ENCODE measurements around the gene IRF4. TPM values are rescaled to one million over a fixed set of nuclear protein-coding genes. Genes with fewer than 3 reads are reported as not detected.

Gene IRF4
- total and polyA plus RNA-seq, 2 experiments from 2014 or later: 1.3 to 1.9 TPM

- Histone ChIP-seq H3F3A (replicated peaks; ENCODE audit: low read depth) (no peaks in the 10 kb centered on the region), H3K36me3 (ENCODE audit: insufficient read depth) (no peaks in the 10 kb centered on the region), H3K4me2 (no peak overlapping the region), H3K27me3 (ENCODE audit: insufficient read depth) (peaks cover 30% of the 10 kb centered on the region), H3K79me2 (replicated peaks; ENCODE audit: insufficient read depth) (no peaks in the 10 kb centered on the region), H3K27ac (ENCODE audit: low read depth) (no peak overlapping the region), H2AFZ (no peak overlapping the region), H3K9me2 (ENCODE audit: insufficient read depth) (no peaks in the 10 kb centered on the region), H3K4me1 (ENCODE audit: insufficient read depth) (peaks cover 5% of the 10 kb centered on the region; the same call in 1 of the 2 replicates), H3K4me3 (no peak overlapping the region), H4K20me1 (replicated peaks; ENCODE audit: insufficient read depth) (no peaks in the 10 kb centered on the region; the same call in 1 of the 2 replicates)
- no peak overlapping the region for H3K4me3 Mint-ChIP-seq
- ATAC-seq (no peak), DNase-seq (ENCODE audit: low spot score) (no peak)
- peaks cover 4% of the 10 kb centered on the region; the same call in 2 of the 3 replicates for H3K9me3 Mint-ChIP-seq
- peaks cover 29% of the 10 kb centered on the region for H3K27me3 Mint-ChIP-seq (ENCODE audit: insufficient read depth, low read depth, poor library complexity)
- H3K27ac Mint-ChIP-seq: no peak overlapping the region
- peaks cover 4% of the 10 kb centered on the region; the same call in 1 of the 3 replicates for H3K36me3 Mint-ChIP-seq (ENCODE audit: low read depth)
- TF ChIP-seq EZH2 (IDR thresholded peaks at IDR 0.05; ENCODE audit: low read depth, unreplicated experiment) (no peak), NANOG (IDR thresholded peaks at IDR 0.05; ENCODE audit: borderline replicate concordance) (no peak), EZH2phosphoT487 (IDR thresholded peaks at IDR 0.05; ENCODE audit: unreplicated experiment) (no peak), STAT1 (IDR thresholded peaks at IDR 0.05; ENCODE audit: unreplicated experiment) (no peak), CREB1 (CRISPR knock-in tag; IDR thresholded peaks at IDR 0.05; ENCODE audit: low read depth) (no peak), ZNF331 (CRISPR knock-in tag; IDR thresholded peaks at IDR 0.05; ENCODE audit: low read depth) (no peak), JUNB (IDR thresholded peaks at IDR 0.05; ENCODE audit: unreplicated experiment) (no peak), POLR2AphosphoS5 (IDR thresholded peaks at IDR 0.05; ENCODE audit: low read depth) (no peak), ZNF114 (CRISPR knock-in tag; IDR thresholded peaks at IDR 0.05) (no peak)
- TF ChIP-seq, protein P1, sequence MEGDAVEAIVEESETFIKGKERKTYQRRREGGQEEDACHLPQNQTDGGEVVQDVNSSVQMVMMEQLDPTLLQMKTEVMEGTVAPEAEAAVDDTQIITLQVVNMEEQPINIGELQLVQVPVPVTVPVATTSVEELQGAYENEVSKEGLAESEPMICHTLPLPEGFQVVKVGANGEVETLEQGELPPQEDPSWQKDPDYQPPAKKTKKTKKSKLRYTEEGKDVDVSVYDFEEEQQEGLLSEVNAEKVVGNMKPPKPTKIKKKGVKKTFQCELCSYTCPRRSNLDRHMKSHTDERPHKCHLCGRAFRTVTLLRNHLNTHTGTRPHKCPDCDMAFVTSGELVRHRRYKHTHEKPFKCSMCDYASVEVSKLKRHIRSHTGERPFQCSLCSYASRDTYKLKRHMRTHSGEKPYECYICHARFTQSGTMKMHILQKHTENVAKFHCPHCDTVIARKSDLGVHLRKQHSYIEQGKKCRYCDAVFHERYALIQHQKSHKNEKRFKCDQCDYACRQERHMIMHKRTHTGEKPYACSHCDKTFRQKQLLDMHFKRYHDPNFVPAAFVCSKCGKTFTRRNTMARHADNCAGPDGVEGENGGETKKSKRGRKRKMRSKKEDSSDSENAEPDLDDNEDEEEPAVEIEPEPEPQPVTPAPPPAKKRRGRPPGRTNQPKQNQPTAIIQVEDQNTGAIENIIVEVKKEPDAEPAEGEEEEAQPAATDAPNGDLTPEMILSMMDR (conservative IDR thresholded peaks at IDR 0.05; ENCODE audit: low read depth in 2 of 2): no peak
- TF ChIP-seq, protein P2, sequence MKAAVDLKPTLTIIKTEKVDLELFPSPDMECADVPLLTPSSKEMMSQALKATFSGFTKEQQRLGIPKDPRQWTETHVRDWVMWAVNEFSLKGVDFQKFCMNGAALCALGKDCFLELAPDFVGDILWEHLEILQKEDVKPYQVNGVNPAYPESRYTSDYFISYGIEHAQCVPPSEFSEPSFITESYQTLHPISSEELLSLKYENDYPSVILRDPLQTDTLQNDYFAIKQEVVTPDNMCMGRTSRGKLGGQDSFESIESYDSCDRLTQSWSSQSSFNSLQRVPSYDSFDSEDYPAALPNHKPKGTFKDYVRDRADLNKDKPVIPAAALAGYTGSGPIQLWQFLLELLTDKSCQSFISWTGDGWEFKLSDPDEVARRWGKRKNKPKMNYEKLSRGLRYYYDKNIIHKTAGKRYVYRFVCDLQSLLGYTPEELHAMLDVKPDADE (IDR thresholded peaks at IDR 0.05): no peak
- TF ChIP-seq, protein P3, sequence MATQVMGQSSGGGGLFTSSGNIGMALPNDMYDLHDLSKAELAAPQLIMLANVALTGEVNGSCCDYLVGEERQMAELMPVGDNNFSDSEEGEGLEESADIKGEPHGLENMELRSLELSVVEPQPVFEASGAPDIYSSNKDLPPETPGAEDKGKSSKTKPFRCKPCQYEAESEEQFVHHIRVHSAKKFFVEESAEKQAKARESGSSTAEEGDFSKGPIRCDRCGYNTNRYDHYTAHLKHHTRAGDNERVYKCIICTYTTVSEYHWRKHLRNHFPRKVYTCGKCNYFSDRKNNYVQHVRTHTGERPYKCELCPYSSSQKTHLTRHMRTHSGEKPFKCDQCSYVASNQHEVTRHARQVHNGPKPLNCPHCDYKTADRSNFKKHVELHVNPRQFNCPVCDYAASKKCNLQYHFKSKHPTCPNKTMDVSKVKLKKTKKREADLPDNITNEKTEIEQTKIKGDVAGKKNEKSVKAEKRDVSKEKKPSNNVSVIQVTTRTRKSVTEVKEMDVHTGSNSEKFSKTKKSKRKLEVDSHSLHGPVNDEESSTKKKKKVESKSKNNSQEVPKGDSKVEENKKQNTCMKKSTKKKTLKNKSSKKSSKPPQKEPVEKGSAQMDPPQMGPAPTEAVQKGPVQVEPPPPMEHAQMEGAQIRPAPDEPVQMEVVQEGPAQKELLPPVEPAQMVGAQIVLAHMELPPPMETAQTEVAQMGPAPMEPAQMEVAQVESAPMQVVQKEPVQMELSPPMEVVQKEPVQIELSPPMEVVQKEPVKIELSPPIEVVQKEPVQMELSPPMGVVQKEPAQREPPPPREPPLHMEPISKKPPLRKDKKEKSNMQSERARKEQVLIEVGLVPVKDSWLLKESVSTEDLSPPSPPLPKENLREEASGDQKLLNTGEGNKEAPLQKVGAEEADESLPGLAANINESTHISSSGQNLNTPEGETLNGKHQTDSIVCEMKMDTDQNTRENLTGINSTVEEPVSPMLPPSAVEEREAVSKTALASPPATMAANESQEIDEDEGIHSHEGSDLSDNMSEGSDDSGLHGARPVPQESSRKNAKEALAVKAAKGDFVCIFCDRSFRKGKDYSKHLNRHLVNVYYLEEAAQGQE (IDR thresholded peaks at IDR 0.05; ENCODE audit: unreplicated experiment): no peak
- TF ChIP-seq, protein P4, sequence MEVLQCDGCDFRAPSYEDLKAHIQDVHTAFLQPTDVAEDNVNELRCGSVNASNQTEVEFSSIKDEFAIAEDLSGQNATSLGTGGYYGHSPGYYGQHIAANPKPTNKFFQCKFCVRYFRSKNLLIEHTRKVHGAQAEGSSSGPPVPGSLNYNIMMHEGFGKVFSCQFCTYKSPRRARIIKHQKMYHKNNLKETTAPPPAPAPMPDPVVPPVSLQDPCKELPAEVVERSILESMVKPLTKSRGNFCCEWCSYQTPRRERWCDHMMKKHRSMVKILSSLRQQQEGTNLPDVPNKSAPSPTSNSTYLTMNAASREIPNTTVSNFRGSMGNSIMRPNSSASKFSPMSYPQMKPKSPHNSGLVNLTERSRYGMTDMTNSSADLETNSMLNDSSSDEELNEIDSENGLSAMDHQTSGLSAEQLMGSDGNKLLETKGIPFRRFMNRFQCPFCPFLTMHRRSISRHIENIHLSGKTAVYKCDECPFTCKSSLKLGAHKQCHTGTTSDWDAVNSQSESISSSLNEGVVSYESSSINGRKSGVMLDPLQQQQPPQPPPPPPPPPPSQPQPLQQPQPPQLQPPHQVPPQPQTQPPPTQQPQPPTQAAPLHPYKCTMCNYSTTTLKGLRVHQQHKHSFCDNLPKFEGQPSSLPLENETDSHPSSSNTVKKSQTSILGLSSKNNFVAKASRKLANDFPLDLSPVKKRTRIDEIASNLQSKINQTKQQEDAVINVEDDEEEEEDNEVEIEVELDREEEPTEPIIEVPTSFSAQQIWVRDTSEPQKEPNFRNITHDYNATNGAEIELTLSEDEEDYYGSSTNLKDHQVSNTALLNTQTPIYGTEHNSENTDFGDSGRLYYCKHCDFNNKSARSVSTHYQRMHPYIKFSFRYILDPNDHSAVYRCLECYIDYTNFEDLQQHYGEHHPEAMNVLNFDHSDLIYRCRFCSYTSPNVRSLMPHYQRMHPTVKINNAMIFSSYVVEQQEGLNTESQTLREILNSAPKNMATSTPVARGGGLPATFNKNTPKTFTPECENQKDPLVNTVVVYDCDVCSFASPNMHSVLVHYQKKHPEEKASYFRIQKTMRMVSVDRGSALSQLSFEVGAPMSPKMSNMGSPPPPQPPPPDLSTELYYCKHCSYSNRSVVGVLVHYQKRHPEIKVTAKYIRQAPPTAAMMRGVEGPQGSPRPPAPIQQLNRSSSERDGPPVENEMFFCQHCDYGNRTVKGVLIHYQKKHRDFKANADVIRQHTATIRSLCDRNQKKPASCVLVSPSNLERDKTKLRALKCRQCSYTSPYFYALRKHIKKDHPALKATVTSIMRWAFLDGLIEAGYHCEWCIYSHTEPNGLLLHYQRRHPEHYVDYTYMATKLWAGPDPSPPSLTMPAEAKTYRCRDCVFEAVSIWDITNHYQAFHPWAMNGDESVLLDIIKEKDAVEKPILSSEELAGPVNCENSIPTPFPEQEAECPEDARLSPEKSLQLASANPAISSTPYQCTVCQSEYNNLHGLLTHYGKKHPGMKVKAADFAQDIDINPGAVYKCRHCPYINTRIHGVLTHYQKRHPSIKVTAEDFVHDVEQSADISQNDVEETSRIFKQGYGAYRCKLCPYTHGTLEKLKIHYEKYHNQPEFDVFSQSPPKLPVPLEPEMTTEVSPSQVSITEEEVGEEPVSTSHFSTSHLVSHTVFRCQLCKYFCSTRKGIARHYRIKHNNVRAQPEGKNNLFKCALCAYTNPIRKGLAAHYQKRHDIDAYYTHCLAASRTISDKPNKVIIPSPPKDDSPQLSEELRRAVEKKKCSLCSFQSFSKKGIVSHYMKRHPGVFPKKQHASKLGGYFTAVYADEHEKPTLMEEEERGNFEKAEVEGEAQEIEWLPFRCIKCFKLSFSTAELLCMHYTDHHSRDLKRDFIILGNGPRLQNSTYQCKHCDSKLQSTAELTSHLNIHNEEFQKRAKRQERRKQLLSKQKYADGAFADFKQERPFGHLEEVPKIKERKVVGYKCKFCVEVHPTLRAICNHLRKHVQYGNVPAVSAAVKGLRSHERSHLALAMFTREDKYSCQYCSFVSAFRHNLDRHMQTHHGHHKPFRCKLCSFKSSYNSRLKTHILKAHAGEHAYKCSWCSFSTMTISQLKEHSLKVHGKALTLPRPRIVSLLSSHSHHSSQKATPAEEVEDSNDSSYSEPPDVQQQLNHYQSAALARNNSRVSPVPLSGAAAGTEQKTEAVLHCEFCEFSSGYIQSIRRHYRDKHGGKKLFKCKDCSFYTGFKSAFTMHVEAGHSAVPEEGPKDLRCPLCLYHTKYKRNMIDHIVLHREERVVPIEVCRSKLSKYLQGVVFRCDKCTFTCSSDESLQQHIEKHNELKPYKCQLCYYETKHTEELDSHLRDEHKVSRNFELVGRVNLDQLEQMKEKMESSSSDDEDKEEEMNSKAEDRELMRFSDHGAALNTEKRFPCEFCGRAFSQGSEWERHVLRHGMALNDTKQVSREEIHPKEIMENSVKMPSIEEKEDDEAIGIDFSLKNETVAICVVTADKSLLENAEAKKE (CRISPR knock-in tag; IDR thresholded peaks at IDR 0.05): no peak
- peaks cover 7% of the 10 kb centered on the region for H3K4me1 Mint-ChIP-seq
Observed at GRCh38 chr6:398065-398464, 6.5 kb downstream of the IRF4 start.

All from GM23338 (cell line).